Fibroblast of skin of scalp (primary cell): Measurements from ENCODE around the gene ALG2.
A peak's percentile ranks its signal among the peaks of the same experiment; 100 is the strongest.
"Not testable (repeated sequence)": the region's sequence is repeated elsewhere in the genome, so short reads cannot be mapped to it uniquely, and the experiment has no call there.

Experiments
- DNase-seq: peaks from one replicate; pipeline ENCODE4 v3.0.0-alpha.2; 2013

ALG2 gene

DNA sequence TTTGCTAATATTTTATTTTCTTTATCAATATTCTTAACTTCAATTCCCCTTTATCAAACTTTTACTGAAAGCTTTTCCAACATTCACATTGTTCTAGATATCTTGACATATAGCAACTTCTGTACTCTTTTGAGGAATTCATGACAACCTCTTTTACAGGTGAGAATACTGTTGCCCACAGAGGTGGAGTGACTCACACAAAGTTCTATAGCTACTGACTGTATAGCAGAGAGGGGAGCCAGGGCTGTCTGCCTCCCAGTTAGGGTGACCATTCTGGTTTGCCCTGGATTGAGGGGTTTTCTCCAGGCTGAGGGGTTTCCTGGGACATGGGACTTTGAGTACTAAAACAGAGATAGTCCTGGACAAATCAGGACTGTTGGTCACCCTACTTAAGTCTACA is 16.6 kb upstream of the ALG2 start:
- no peak for DNase-seq

DNA sequence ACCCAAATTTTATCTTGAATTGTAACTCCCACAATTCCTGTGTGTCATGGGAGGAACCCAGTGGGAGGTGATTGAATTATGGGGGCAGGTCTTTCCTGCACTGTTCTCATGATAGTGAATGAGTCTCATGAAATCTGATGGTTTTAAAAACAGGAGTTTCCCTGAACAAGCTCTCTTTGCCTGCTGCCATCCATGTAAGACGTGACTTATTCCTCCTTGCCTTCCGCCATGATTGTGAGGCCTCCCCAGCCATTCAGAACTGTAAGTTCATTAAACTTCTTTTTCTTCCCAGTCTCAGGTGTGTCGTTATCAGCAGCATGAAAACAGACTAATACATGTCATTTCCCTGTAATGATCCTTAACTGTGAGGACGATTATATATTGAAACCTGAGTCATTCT is 16.1 kb upstream of the ALG2 start:
- not testable (repeated sequence) for DNase-seq

DNA sequence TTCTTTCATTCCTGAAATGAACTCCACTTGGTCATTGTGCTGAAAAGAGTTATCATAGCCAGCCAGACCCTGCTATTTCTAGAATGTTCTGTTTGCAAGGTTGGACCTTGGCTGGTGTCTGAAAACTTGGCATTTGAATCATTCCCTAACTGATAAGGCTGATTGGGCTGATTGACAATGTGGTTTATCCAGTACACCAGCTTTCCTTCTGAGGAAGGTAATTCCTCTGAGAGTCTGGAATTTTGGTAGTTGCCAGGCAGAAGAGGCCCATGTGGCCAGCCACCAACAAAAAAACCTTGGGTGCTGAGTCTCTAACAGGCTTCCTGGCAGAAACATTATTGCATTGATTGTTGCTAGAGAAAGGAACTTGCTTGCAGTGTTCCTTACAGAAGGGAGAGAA is 15.6 kb upstream of the ALG2 start:
- DNase-seq, result no peak

DNA sequence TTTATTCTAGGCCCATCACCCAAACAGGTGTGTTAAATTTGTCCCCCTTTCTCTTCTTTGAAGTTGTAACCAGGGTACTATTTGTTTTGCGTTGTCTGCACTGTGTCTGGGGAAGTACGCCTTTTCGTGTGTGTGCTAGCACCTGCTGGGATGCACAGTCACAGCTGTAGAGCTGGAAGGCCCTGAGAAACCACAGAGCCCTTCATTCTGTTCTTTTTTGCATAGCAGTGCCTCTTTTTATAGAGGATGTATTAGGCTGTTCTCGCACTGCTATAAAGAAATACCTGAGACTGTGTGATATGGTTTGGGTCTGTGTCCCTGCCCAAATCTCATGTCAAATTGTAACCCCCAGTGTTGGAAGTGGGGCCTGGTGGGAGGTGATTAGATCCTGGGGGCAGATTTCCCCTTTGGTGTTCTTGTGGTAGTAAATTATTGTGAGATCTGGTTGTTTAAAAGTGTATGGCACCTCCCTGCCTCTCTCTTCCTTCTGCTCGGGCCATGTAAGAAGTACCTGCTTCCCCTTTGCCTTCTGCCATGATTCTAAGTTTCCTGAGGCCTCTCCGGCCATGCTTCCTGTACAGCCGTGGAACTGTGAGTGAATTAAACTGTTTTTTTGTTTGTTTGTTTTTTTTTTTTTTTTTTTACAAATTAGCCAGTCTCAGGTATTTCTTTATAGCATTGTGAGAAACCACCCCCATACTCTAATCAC is 14.3 kb upstream of the ALG2 start:
- DNase-seq, result no peak

DNA sequence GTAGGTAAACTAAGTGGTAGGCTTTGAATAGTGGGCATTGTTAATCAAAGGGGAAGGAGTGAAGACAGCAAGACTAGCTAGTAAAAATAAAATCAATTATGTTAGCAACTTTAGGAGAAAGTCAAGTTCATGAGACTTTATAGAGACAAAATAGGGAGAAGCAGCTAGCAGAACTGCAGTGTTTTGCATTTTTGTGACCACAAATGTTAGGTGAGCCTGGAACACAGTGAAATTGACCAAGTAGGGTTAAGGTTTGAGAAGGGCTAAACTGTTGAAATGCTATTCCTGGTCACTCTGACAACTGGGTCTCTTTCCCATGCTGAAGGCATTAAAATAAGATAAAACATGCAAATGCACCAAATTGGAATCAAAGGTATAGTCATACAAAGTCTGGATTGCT is 13.3 kb upstream of the ALG2 start:
- no peak for DNase-seq

DNA sequence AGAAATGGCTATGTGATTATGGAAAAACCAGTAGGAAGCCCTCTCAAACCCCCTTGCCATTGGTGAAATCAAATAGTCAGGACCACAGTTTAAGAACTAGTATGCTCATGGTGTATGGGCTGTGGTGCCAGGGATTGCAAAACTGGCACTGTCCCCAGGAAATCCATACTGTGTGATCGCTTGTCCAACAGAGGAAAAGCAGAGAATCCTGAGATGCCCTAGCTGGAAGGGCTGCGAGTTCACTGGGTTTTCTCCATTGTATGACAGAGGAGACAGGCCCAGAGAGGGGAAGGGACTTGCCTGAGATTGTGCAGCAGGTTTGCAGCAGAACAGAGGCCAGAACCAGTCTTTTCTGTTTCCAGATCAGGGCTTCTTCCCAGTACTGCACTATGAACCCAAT is 12.9 kb upstream of the ALG2 start:
- DNase-seq, result no peak

DNA sequence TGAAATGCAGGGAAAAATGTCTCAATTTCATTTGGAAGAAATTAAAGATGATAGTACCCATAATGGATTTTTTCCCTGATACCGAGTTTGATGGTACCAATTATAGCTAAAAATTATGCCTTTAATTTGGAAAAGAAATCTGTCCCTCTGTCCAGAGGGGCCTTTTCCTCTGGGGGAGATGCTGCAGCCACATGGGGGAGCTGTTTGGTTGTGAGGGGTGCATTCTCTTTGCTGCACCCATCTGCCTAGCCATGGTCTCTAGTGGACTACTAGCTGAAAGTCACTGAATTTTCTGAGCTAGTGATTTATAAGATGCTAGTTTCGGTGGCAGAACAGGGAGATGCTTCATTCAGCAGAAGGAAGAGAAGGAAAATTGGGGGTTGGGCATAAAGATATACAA is 10.0 kb upstream of the ALG2 start:
- DNase-seq, result peak; percentile 15

DNA sequence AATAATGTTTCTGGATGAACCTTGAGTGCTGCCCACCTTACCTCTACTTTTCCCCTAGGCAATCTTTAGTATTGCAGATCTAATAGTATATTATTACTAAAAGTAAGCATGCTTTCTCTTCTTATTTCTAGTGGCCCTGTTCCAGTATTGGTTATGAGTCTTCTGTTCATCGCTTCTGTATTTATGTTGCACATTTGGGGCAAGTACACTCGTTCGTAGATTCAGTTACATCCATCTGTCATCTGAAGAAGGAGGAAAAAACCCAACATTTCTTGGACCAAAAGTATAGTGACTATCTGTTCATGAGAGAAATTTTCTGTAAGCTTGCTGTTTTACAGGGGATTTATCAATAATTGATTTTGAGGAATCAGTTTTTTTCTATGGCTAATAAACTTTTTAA is 8.5 kb upstream of the ALG2 start:
- no peak for DNase-seq

DNA sequence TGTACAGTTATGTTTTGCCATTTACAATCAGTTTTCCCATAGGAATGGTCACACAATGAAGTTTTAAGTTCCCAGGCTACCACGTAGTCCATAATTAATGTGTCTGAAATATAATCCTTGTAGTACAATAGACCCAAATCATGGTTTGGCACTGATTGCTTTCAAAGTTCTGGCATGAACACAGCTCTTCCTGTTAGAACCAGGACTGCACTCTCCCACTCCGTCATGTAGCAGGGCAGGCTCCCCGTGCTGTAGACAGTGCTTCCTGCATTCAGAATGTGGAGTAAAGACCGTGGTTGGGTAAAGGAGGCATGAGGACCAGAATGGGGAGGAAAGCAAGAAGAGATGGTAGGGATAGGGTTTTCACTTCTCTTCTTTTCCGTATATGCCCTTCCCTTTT is 4.3 kb upstream of the ALG2 start:
- no peak for DNase-seq

DNA sequence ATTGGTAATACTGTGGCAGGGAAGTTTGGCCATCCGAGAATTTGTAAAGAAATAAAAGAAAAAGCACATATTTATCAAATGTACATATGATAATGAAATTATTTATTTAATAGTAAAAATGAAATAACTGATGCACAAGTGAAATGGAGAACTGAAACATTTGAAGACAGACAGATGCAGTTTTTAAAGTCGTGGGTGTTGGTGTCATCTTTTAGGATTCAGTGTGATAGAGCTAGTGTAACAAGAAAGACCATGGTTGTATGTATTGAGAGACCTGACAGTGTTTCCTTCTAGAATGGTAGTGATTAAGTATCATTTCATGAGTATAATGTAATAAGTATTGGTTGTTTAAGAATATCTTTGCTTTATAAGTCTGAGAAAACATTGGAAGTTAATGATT is 2.7 kb upstream of the ALG2 start:
- DNase-seq, result no peak

DNA sequence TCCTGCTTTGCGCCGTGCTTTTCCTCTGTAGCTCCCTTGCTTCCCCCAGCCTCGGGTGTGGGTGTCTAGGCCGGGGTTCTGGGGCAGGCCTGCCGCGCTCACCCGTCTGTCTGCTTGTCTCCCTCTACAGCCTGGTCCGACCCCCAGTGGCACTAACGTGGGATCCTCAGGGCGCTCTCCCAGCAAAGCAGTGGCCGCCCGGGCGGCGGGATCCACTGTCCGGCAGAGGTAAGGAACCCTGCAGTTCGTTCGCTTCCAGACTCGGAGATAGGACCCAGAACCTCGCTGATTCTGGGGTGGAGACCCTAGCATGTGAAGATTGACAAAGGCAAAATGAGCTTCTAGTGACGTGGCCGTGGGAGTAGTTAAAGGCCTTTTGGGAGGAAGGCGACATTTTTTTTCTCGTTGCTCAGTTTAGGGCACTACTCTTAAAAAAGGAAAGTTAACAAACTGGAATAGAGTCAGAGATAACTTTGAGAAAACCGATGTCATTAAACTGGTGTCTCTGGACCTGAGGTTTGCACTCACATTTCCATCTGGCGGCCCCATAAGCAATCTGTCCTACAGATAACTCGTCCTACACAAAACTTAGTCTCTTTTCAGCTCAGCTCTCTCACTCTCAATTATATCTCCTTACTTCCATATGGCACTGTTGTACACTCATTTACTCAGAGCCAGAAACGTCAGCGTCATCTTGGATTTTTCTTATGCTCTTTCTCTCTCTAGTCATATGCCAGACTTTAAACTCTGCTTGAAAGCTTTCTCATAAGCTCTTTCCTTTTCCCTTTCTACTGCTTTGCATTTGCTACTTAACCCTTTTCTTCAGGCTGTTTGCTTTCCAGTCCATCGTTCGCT is 901 bp upstream of the ALG2 start:
- no peak for DNase-seq

DNA sequence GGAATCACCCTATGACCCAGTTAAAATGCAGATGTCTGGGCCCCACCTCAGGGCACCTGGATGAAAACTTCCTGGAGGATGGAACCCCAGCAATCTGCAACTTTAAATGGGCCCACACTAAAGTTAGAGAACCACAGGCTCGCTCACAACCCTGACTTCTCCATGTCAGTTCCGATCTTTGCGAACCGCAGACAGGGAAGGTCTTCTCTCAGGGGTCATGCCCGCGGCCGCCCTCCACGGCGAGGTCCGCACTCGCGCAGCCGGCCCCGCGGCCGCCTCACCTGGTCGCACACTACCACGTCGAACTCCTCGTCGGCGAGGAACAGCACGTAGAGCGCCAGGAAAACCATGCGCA is 499 bp downstream of the ALG2 start:
- no peak for DNase-seq

DNA sequence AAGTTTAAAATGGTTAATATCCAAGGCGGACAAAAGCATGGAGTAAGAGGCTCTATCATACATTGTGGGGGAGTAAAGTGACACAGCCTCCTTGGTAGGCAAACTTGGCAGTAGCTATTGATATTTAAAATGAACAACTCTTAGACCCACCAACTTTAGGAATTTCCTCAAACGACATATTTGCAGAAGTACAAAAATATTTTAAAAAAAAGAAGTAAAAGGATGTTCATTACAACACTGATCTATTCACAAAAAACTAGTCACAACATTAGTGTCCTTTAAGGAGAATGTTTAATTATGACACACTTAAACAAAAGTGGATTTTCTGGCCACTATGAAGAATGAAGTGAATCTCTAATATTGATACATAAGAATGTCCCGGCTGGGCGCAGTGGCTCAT is 1.7 kb downstream of the ALG2 start:
- DNase-seq, result no peak

DNA sequence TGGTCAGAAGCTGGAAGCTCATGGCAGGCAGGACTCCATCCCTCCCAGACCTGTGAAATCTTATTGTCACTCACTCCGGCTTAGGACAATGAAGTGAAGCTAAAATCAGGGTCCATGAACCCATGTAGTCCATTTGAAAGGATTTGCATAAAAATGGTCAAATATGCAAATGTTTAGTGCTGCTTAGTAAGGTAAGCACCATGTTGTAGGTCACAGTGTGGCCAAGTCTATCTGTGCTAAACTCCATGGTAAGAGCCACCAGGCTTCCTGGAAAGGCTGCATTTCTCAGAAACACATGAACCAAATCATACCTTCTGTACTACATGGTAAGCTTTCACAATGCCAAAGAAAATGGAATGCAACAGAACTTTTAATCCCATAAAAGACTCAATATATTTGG is 5.7 kb downstream of the ALG2 start:
- DNase-seq, result no peak

DNA sequence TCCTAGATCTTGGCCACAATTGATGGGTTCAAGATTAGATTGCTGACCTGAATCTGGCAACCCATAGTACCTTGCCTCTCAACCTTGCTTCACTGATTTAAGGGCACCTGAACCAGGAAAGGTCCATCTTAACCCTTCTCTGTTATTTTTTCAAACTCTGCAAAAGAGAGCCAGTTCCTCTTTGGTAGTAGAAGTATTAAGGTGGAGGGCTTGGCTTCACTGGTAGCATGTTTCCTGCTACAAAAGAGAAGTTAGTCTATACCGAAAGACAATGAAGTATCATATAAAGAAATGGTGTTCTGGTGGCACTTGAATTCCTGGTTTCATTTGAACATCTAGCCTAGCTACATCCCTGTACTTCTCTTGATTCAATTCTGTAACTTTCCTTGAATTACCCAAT is 8.5 kb downstream of the ALG2 start:
- DNase-seq, result no peak

DNA sequence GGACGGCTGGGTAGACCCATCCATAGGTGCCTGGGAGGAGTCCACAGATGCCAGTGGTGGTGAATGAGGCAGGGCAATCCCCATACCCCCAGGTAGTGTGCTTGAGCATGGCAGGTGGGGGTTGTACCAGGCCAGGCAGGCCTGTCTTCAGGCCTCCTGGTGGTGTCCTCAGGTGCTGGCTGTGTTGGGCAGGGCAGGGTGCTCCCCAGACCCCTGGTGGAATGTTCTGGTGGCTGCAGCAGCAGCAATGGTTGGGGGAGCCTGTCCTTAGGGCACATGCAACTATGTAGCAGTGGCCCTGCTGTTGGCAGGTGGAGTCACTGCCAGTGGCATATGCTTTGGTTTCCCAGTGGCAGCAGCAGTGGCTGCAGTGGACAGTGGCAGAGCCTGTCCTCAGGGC is 10.0 kb downstream of the ALG2 start:
- no peak for DNase-seq

DNA sequence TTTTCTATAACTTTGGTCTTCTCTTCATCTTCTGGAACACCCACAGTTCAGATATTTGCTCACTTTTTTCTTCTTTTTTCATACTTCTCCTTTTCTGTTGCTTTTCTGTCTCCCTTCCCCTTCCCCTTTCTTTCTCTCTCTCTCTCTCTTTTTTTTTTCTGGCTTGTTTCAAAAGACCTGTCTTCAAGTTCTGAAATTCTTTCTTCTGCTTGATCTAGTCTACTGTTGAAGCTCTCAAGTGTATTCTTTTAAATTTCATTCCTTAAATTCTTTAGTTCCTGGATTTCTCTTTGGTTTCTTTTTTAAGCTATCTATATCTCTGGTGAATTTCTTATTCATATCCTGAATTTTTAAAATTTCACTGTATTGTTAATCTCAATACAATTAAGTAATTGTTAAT is 11.2 kb downstream of the ALG2 start:
- DNase-seq, result no peak

DNA sequence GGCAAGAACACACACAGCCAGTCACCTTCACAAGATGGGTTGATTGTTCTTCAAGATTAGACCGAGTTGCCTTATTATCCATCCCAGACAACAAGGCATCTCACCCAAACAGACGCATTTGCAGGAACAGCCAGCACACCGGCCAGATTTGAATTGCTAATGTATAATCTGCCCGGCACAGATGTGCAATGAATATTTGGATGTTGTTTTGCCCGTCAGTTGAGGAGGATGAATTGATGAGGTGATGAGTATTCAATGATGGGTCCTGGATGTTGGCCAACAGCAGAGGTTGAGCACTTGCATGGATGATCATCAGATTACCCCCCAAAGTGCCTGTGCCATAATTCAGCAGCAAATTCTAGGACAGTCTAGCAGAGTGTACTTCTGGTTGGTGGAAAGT is 20.1 kb downstream of the ALG2 start:
- DNase-seq, result no peak

DNA sequence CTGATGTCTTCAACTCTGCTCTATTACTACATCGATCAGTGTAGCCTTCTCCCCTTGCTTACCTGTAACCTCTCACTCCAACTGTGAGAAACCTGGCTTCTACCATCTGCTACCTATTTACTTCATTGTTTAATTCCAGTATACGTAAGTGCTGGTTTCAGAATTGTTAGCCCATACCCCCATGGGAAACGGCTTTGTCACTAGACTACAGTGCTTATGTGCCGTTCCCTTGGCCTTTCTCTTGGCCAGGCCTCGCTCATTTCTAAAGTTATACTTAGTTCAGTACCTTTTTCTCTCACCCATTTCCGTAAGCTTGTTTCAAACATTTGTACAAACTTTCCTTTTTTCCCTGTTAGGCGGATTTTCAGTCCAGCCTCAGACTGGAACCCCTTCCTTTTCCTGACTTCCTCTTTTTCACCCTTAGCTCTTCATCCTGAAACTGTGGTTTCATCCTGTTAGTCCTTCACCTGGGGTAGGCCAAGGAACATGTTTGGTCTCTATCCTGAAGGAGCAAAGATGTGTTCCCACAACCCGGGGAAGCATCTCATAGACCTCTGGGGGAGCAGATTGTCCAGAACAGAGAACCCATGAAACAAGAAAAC is 21.7 kb downstream of the ALG2 start:
- DNase-seq, result no peak

DNA sequence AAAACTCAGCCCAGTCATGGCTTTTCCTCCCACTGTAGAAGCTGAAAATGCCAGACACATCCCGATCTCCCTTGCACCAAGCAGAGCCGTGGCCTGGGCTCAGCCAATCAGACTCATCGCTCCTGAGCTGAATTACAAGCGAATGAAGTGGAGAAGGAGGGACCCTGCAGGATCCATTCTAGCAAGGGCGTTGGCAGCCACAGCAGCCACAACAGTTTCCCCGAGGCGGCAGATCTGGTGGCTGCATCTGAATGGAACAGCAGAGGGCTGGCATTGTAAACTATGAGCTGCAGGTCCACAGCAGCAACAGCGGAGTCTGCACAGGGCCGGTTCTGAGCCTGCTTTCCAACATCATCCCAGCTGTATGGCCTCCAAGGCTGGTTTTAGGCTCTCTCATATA is 23.8 kb downstream of the ALG2 start:
- no peak for DNase-seq

DNA sequence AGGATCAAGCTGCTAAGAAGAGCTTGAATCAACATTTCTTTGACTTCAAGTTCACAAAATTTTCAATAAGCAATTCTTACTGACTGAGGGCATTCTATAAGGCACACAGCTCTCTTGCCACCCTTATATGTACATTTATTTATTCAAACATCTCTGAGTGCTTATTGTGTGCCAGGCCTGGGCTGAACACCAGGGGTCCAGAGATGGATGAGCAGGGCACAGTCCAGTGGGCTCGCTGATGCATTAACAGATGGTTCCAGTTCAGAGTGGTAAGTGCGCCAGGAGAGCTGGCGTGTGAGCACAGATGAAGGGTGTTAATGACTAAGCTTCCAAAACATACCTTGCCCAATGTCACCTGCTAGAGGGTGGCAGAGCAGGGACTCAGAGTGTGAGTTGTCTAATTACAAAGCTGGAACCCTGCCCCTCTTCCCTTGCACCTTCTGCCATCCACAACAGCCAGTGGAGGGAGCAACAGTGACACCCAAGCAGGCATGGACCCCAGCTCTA is 24.6 kb downstream of the ALG2 start:
- DNase-seq, result no peak

DNA sequence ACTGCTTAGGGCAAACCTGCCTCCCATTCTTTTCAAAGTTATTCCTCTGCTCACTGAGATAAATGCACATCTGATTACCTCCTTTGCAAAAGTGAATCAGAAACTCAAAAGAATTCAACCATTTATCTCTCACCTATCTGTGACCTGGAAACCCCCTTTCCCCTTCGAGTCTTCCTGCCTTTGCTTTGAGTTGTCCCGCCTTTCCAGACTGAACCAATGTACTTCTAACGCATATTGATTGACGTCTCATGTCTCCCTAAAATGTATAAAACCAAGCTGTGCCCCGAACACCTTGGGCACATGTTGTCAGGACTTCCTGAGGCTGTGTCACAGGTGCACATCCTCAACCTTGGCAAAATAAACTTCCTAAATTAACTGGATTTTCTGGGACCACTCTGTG is 25.3 kb downstream of the ALG2 start:
- DNase-seq, result not testable (repeated sequence)

DNA sequence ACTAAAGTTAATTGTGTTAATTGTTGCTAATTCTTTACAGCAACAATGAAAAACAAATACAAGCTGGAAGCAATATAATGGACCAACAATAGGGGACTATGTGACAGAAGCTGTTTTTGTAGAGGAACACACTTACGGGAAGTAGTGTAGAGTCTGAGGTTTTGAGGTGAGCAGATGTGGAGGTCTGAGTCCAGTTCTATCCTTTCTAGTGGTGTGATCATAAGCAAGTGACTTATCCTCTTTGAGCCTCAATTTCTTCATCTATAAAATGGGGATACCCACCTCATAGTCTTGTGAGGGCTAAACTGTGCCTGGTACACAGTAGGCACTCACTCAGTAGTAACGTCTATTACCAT is 28.3 kb downstream of the ALG2 start:
- no peak for DNase-seq
